ENCODE results near the gene CCDC192. TPM values are rescaled to one million over a fixed set of nuclear protein-coding genes. Genes with fewer than 3 reads are reported as not detected.
"Not testable (repeated sequence)": the region's sequence is repeated elsewhere in the genome, so short reads cannot be mapped to it uniquely, and the experiment has no call there.

Gene CCDC192
- total RNA-seq, 2 experiments from 2014 or later = not detected

DNA sequence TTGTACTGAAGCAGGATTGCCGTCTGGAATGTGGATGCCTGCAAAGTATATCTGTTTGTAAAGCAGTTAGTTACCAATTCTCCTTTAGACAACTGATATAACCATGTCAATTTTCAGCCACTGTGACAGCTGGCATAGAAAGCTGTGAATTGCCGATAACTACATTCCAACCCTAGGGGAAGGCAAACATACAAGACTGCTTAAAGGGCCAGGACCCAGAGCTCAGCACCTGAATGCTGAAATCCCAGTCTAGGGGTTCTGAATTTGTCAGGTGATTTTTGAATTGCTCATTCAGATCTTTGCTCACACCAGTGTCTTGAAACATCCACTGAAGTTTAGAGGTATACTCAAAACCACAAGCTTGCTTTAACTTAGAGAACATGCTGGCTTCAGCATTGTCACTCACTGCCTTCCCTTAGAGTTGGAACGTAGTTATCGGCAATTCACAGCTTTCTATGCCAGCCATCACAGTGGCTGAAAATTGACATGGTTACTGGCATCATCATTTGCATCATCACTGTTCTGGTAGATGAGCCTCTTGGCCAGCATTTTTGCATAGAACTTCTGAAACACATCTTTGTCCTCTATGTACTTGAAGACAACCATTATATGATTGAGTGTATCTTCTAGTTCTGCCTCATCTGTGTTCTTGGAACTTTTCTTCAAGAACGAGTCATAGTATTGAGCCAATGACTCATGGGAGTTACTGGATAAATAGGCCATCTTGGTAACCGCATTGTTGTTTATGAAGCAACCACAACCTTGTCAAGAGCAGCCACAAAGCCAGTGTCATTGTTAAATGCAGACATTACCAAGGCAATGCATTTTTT lies 82.1 kb downstream of the CCDC192 start:
- H3K4me3 Mint-ChIP-seq = no peak overlapping the region
- peak in 3 of 14 experiments; percentile 47 to 72 (median 62) for DNase-seq
- H3K4me1 Mint-ChIP-seq (ENCODE audit: low read depth) = peaks cover 5% of the 10 kb centered on the region
- TF ChIP-seq, protein P1, sequence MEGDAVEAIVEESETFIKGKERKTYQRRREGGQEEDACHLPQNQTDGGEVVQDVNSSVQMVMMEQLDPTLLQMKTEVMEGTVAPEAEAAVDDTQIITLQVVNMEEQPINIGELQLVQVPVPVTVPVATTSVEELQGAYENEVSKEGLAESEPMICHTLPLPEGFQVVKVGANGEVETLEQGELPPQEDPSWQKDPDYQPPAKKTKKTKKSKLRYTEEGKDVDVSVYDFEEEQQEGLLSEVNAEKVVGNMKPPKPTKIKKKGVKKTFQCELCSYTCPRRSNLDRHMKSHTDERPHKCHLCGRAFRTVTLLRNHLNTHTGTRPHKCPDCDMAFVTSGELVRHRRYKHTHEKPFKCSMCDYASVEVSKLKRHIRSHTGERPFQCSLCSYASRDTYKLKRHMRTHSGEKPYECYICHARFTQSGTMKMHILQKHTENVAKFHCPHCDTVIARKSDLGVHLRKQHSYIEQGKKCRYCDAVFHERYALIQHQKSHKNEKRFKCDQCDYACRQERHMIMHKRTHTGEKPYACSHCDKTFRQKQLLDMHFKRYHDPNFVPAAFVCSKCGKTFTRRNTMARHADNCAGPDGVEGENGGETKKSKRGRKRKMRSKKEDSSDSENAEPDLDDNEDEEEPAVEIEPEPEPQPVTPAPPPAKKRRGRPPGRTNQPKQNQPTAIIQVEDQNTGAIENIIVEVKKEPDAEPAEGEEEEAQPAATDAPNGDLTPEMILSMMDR (IDR thresholded peaks at IDR 0.05) = no peak
- peaks cover 12% of the 10 kb centered on the region for H3K4me1 ChIP-seq (ENCODE audit: insufficient read depth, low read length)
- H3K9me3 Mint-ChIP-seq = peaks cover 15% of the 10 kb centered on the region
- H3K9me3 ChIP-seq (ENCODE audit: control insufficient read depth in 1 of 2, insufficient read depth in 1 of 2, low read length in 2 of 2) = no peaks in the 10 kb centered on the region
- peak overlapping the region; percentile 62 for H3K27ac Mint-ChIP-seq
- H3K36me3 Mint-ChIP-seq (ENCODE audit: low read depth) = no peaks in the 10 kb centered on the region
- ChIA-PET POLR2A (no interaction called here), CTCF (interaction anchor here (1.9 kb wide), 1 partner anchor 299 kb away, joined by 4 read pairs; no protein-coding TSS in a partner anchor)
- ATAC-seq (ENCODE audit: poor library complexity) = peak; percentile 79
- no peak overlapping the region for H3K27ac ChIP-seq (ENCODE audit: low read depth in 1 of 2, low read length in 2 of 2)
- no peak overlapping the region for H3K4me3 ChIP-seq (ENCODE audit: low read length)
- no peaks in the 10 kb centered on the region for H3K27me3 ChIP-seq (ENCODE audit: control insufficient read depth in 1 of 2, insufficient read depth in 2 of 2, low read length in 2 of 2)
- intact Hi-C loops (cut with DNase I, micrococcal nuclease) = no loop called here
- H3K36me3 ChIP-seq (ENCODE audit: insufficient read depth, low read length) = no peaks in the 10 kb centered on the region
- H3K27me3 Mint-ChIP-seq = no peaks in the 10 kb centered on the region

DNA sequence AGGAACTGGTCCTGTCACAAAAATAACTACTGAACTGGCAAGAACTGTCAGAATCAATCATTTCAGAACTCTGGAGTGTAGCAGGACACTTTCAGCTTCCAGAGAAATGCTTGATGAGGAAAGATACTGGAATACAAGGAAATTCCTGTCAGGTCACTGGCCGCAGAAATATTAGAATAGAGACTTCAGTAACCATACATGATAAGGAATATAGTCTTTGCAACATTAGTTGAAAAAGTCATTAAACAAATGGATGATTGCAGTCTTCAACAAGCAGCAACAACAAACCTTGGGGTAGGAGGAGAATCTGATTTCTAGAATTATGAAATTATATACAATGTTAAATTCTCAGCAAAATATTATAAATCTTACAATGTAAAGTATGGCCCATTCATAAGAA lies 88.2 kb downstream of the CCDC192 start:
- Mint-ChIP-seq H3K27ac (no peak overlapping the region), H3K4me1 (ENCODE audit: low read depth) (peaks cover under 1% of the 10 kb centered on the region), H3K36me3 (ENCODE audit: low read depth) (no peaks in the 10 kb centered on the region), H3K27me3 (no peaks in the 10 kb centered on the region), H3K9me3 (peaks cover 13% of the 10 kb centered on the region), H3K4me3 (no peak overlapping the region)
- ChIA-PET POLR2A (no interaction called here), CTCF (interaction anchor here (0.6 kb wide), 1 partner anchor 34 kb away, joined by 3 read pairs; no protein-coding TSS in a partner anchor)
- Histone ChIP-seq H3K27me3 (ENCODE audit: control insufficient read depth in 1 of 2, insufficient read depth in 2 of 2, low read length in 2 of 2) (no peaks in the 10 kb centered on the region), H3K4me1 (ENCODE audit: insufficient read depth, low read length) (peaks cover 8% of the 10 kb centered on the region), H3K27ac (ENCODE audit: low read depth in 1 of 2, low read length in 2 of 2) (no peak overlapping the region), H3K4me3 (ENCODE audit: low read length) (no peak overlapping the region), H3K36me3 (ENCODE audit: insufficient read depth, low read length) (no peaks in the 10 kb centered on the region), H3K9me3 (ENCODE audit: control insufficient read depth in 1 of 2, insufficient read depth in 1 of 2, low read length in 2 of 2) (peaks cover 0 to 13% of the 10 kb centered on the region in 2 experiments)
- ATAC-seq (ENCODE audit: poor library complexity) (no peak), DNase-seq (no peak)
- intact Hi-C loops (cut with DNase I, micrococcal nuclease) = no loop called here
- TF ChIP-seq, protein P1 (IDR thresholded peaks at IDR 0.05) = no peak

DNA sequence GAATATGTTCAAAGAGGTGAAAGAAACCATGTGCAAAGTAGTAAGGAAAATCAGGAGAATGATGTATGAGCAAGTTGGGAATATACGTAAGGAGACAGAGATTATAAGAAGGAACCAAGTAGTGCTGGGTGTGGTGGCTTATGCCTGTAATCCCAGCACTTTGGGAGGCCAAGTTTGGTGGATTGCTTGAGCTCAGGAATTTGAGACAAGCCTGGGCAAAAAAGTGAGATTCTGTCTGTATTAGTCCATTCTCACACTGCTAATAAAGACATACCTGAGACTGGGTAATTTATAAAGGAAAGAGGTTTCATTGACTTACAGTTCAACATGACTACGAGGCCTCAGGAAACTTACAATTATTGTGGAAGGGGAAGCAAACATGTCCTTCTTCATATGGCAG lies 88.7 kb downstream of the CCDC192 start:
- H3K4me1 ChIP-seq (ENCODE audit: insufficient read depth, low read length); DNase-seq; H3K36me3 Mint-ChIP-seq (ENCODE audit: low read depth); H3K27ac Mint-ChIP-seq; H3K4me3 ChIP-seq (ENCODE audit: low read length); intact Hi-C loops (cut with DNase I, micrococcal nuclease); H3K27me3 ChIP-seq (ENCODE audit: control insufficient read depth in 1 of 2, insufficient read depth in 2 of 2, low read length in 2 of 2); H3K36me3 ChIP-seq (ENCODE audit: insufficient read depth, low read length); H3K4me3 Mint-ChIP-seq; H3K27me3 Mint-ChIP-seq; H3K27ac ChIP-seq (ENCODE audit: low read depth in 1 of 2, low read length in 2 of 2); POLR2A ChIA-PET; H3K4me1 Mint-ChIP-seq (ENCODE audit: low read depth); ATAC-seq (ENCODE audit: poor library complexity): not testable (repeated sequence)
- H3K9me3 Mint-ChIP-seq = peaks cover 13% of the 10 kb centered on the region
- CTCF ChIA-PET = interaction anchor here (0.6 kb wide), 1 partner anchor 34 kb away, joined by 3 read pairs; no protein-coding TSS in a partner anchor
- peaks cover 0 to 13% of the 10 kb centered on the region in 2 experiments for H3K9me3 ChIP-seq (ENCODE audit: control insufficient read depth in 1 of 2, insufficient read depth in 1 of 2, low read length in 2 of 2)

All from CD4-positive, alpha-beta T cell (primary cell).